HG02840 (cell line): ENCODE measurements around the gene MACF1.
"Not testable (repeated sequence)": the region's sequence is repeated elsewhere in the genome, so short reads cannot be mapped to it uniquely, and the experiment has no call there.

Experiments used
- ATAC-seq: cut with Tn5 transposase; IDR thresholded peaks from one replicate; pipeline ENCODE4 v1.9.1; 2021; ENCODE audit warnings: mild to moderate bottlenecking, moderate library complexity, moderate number of reproducible peaks; ENCODE audit not compliant: unreplicated experiment, low FRiP score

The MACF1 gene

GRCh38 chr1:39504436-39504835 lies 299.9 kb downstream of the MACF1 start:
- not testable (repeated sequence) for ATAC-seq

GRCh38 chr1:39505289-39505688 lies 300.8 kb downstream of the MACF1 start:
- ATAC-seq, result no peak

- ATAC-seq, result no peak
These were observed 302.9 kb downstream of the MACF1 start for GRCh38 chr1:39507230-39507928.

GRCh38 chr1:39508266-39508665 lies 303.8 kb downstream of the MACF1 start:
- ATAC-seq, result no peak

- ATAC-seq, result no peak
These were observed 304.4 kb downstream of the MACF1 start for GRCh38 chr1:39508857-39509305.

DNA sequence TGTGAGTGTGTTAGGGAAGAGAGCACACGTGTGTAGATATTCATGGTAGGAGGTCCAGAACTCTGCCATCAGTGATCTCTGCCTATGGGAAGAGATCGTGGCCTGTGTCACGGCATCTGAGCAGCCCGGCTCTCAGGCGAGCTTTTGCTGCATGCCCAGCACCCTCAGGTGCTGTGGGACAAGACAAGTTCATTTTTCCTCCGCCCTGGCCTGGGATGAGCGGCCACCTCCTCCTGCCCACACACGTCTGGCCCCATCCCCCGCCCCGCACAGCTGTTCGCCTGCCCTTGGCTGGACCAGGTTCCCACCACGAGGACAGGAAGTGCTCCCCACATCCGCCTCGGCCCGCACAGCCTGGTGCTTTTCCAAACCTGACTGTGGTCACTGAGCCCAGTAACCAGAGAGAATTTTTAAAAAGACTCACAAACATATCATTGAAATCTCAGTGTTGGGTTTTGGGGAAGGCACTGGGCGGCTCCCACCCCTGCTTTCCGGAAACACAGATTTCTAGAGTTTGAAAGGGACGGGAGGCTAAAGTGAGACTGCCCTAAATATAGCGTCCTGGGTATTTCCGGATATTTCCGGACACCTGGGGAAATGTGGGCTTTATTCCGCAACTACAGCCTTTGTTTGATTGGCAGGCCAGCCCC lies 305.0 kb downstream of the MACF1 start:
- no peak for ATAC-seq

DNA sequence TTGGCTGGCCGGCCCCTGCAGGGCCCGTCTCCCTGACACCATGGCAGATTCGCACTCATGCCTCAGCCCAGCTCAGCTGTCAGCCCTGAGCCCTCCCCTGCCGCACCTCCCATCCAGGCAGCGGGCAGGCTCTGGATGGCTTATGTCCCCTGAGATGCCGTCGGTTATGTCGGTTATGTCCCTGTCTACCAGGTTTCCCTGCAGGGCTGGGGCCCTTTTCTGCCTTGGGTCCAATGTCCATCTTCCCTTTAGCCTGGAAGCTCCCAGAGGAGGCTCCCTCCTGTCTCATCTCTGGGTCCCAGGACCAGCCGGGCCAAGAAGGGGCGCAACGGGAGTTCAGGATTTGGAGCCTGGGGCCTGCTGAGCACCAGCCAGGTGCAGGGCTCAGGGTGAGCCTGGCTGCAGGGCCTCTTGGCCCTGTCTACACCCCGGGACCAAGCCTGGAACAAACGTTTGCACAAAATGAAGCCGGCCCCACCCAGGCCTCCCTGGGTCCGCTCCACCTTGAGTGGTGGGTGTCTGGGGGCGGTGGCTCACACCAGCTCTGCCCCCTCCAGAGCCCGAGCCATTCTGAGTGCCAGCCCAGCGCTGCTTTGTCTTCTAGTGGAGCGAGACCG lies 306.2 kb downstream of the MACF1 start:
- ATAC-seq, result not testable (repeated sequence)

GRCh38 chr1:39511477-39511876 lies 307.0 kb downstream of the MACF1 start:
- not testable (repeated sequence) for ATAC-seq

- ATAC-seq, result not testable (repeated sequence)
These were observed 307.8 kb downstream of the MACF1 start for GRCh38 chr1:39512234-39512847.

DNA sequence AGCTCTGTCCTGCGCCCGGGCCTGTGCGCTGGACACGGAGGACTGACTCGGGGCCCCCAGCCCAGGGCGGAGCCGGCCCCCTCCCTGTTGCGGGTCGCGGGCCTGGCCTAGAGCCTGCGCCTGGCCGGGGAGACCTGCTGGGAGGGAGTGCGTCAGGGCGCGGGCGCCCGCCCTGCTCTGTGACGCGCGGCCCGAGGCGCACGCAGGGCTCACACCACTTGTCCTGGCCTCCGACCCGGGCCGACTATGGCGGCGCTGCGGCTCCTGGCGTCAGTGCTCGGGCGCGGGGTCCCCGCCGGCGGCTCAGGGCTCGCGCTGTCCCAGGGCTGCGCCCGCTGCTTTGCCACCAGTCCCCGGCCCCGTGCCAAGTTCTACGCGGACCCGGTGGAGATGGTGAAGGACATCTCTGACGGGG lies 310.2 kb downstream of the MACF1 start:
- not testable (repeated sequence) for ATAC-seq

DNA sequence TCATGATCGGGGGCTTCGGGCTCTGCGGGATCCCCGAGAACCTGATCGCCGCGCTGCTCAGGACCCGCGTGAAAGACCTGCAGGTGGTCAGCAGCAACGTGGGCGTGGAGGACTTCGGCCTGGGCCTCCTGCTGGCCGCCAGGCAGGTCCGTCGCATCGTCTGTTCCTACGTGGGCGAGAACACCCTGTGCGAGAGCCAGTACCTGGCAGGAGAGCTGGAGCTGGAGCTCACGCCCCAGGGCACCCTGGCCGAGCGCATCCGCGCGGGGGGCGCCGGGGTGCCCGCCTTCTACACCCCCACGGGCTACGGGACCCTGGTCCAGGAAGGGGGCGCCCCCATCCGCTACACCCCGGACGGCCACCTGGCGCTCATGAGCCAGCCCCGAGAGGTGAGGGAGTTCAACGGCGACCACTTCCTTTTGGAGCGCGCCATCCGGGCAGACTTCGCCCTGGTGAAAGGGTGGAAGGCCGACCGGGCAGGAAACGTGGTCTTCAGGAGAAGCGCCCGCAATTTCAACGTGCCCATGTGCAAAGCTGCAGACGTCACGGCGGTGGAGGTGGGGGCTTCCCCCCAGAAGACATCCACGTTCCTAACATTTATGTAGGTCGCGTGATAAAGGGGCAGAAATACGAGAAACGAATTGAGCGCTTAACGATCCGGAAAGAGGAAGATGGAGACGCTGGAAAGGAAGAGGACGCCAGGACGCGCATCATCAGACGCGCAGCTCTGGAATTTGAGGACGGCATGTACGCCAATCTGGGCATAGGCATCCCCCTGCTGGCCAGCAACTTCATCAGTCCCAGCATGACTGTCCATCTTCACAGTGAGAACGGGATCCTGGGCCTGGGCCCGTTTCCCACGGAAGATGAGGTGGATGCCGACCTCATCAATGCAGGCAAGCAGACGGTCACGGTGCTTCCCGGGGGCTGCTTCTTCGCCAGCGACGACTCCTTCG lies 310.9 kb downstream of the MACF1 start:
- not testable (repeated sequence) for ATAC-seq

GRCh38 chr1:39516841-39517240 lies 312.3 kb downstream of the MACF1 start:
- ATAC-seq, result not testable (repeated sequence)

- ATAC-seq, result not testable (repeated sequence)
These were observed 313.4 kb downstream of the MACF1 start for GRCh38 chr1:39517936-39518335.

GRCh38 chr1:39519376-39519775 lies 314.9 kb downstream of the MACF1 start:
- not testable (repeated sequence) for ATAC-seq

DNA sequence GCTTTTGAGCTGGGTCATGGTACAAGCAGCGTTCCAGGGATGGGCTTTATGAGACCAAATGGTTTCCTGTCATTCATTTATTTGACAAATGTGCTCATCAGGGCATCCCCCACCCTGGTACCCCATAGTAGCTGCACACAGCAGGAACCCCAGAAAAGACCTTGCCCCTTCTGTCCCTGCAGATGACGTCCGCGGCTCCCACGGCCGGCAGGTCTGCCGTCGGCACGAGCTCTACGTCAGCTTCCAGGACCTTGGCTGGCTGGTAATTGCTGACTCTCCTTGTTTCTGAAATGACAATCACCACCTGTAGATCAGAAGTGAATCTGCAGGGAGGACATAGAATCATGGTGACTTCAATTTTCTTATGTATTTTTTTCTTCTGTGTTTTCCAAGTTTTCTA lies 317.7 kb downstream of the MACF1 start:
- not testable (repeated sequence) for ATAC-seq

DNA sequence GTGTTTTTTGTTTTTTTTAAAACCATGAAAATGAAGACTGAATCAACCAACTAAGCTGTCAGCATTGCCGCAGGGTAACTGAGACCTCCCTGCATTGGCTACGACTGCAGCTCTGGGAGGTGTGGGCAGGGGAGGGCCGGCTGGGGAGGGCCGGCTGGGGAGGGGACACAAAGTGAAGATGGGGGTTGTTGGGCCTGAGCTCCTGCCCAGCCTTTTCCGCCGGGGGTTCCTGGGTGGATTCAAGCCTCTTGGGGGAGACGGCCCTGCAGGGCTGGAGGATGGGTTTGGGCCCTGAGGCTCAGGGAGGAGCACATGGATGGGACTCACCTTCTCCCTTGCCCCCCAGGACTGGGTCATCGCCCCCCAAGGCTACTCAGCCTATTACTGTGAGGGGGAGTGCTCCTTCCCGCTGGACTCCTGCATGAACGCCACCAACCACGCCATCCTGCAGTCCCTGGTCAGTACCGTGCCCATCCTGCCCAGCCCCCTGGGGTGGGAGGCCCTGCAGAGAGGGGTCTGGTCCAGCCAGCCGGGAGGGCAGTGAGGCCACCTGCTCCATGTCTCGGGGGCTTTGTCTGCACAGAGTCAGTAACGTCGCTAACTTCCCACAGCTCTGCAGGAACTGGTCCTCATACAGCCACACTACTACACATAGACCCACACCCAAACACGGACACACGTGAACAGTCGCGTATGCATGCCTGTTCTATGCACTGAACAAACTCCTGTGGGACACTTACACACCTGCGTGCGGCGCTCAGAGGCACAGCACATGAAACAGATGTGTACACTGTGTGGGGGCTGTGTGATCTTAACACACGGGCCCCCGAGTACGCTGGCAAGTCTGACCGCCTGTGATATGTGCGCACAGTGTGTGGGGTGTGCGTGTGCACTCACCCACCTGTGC lies 318.4 kb downstream of the MACF1 start:
- ATAC-seq, result no peak

DNA sequence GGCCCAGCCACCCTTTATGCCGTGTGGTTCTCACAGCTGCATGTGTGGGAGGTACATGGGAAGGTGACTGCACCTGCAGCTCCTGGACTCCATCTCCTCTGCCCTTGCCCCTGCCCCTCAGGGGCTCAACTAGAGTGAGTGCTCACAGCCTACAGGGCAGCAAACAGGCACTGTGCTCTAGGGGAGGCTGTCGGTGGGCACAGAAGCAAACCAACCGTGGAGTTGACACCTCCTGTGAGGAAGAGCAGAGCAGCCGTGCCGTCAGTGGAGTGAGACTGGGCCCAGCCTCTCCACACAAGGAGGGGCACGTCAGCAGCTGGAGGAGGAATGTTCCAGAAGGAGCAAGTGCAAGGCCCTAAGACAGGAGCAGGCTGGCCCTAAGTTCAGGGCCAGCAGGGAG lies 319.7 kb downstream of the MACF1 start:
- no peak for ATAC-seq

DNA sequence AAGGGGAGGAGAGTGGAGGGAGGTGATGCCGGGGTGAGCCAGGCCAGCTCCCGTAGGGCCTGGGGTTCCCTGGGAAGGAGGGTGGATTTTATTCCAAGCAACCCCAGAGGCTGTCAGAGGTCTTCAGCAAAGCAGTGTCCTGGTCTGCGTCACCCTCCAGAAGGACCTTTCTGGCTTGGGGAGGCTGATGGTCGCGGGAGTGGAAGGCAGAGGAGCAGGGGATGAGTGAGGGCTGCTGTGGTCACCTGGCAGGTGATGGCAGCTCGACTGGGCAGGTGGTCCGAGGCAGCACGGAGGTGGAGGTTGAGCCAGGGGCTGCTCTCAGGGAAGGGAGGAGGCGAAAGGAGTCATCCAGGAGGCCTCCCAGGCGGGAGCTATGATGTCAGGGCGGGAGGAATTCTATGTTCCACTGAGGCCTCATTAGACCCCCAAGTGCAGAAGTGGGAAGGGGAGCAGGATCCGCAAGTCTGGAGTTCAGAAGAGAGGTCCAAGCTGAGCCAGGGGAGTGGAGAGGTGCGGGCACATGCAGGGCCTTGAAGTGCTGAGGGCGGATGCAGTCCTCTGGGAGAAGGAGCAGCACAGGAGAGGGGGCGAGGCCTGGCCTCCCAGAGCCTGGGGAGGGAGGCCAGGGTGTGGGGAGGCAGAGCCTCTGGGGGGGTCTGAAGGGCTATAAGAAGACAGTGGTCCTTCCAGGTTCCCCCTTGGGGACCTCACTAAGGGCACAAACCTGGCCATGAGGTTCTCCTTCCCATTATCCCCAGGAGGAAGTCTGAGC lies 320.3 kb downstream of the MACF1 start:
- no peak for ATAC-seq
